HFF-Myc (cell line): Measurements from ENCODE around the gene IGF1R.
A peak's percentile ranks its signal among the peaks of the same experiment; 100 is the strongest.

Experiments
- DNase-seq: peaks from one replicate; pipeline ENCODE4 v3.0.0-alpha.2; 2011; ENCODE audit warnings: low read depth; ENCODE audit errors: extremely low read depth
- H3K4me3 ChIP-seq: replicated peaks from 2 replicates; pipeline ENCODE4 v1.5.1; 2011; ENCODE audit warnings: low read depth, mild to moderate bottlenecking, control low read depth, low read length
- TF ChIP-seq, protein P1 (sequence below): IDR thresholded peaks from 2 replicates; pipeline ENCODE4 v1.5.1; 2012; ENCODE audit warnings: mild to moderate bottlenecking, low read depth, low read length, control low read depth; ENCODE audit errors: missing control alignments

IGF1R gene

DNA sequence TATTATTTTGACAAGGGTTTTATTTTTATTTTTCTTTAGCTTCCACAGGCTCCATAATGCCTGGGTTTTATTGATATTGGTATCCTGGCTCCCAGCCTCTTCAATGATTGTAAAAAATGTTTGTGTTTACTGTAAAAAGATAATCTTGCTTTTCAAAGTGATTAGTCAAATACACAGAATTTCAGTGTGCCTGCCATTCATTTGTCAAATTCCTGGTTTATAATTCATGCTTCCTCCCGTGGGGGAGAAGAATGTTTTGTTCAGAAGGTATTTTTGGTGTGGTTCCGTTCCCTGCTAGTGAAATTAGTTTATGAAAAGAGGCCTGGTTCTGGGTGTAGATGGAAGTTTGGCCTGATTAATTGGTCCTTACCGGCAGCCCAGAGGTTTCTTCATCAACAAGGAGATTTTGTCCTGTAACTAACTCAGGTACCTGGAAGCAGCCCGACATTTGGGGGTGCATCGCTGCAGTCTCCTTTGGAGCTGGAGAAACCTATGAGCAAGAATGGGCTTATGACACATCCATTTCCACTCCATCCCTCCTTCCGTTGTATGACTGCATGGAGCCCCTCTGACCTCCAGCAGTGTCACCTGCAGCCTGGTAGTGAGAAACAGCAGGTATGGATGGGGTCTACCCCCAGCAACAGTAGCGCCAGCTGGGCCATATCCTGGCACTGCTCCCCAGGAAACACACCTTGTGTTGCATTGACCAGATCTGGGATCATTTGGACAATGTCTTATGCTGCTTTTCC is 257.8 kb downstream of the IGF1R start:
- H3K4me3 ChIP-seq = no peak overlapping the region
- no peak for DNase-seq
- TF ChIP-seq, protein P1, sequence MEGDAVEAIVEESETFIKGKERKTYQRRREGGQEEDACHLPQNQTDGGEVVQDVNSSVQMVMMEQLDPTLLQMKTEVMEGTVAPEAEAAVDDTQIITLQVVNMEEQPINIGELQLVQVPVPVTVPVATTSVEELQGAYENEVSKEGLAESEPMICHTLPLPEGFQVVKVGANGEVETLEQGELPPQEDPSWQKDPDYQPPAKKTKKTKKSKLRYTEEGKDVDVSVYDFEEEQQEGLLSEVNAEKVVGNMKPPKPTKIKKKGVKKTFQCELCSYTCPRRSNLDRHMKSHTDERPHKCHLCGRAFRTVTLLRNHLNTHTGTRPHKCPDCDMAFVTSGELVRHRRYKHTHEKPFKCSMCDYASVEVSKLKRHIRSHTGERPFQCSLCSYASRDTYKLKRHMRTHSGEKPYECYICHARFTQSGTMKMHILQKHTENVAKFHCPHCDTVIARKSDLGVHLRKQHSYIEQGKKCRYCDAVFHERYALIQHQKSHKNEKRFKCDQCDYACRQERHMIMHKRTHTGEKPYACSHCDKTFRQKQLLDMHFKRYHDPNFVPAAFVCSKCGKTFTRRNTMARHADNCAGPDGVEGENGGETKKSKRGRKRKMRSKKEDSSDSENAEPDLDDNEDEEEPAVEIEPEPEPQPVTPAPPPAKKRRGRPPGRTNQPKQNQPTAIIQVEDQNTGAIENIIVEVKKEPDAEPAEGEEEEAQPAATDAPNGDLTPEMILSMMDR = no peak

DNA sequence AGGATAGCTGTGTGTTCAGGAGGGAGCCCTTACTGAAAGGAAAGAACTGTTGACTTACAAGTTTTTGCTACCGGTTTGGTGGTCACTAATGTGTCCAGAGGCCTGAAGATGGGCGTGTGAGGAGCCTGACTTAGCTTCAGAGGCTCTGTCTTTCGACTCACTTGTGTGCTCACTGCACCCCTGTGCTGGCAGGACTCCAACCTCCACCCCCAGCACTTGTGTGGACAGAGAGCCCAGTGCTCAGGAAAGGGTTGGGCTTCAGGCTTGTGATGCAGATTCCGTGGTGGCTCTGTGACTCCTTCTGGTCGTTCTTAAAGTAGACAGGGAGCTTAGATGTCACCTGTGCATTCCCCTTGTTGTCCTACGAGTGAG is 258.4 kb downstream of the IGF1R start:
- no peak for DNase-seq
- no peak overlapping the region for H3K4me3 ChIP-seq
- TF ChIP-seq, protein P1 = no peak

DNA sequence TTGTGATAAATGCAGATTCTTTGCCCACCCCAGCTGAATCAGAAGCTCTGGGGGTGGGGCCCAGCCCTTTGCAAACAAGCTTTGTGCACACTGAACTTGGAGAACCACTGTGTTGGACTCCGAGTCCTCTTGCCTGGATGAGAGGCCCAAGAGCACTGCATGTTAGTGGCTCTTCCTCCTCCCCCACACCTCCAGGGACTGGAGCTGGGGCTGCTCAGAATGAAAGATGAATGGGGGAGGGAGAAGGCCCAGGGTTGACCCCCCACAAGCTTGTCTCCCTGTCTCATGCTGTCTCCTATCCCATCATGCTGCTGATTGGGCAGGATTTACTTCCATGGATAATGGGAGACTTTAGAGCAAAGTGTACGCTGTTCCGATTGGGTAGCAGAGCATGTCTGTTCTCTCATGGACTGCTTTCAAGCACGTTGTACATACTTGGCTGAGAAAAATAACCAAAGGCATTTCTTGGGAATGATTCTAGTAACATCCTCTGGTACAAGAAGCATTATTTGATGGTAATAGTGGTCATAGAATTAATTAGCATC is 259.7 kb downstream of the IGF1R start:
- TF ChIP-seq, protein P1 = no peak
- H3K4me3 ChIP-seq = no peak overlapping the region
- DNase-seq = no peak

DNA sequence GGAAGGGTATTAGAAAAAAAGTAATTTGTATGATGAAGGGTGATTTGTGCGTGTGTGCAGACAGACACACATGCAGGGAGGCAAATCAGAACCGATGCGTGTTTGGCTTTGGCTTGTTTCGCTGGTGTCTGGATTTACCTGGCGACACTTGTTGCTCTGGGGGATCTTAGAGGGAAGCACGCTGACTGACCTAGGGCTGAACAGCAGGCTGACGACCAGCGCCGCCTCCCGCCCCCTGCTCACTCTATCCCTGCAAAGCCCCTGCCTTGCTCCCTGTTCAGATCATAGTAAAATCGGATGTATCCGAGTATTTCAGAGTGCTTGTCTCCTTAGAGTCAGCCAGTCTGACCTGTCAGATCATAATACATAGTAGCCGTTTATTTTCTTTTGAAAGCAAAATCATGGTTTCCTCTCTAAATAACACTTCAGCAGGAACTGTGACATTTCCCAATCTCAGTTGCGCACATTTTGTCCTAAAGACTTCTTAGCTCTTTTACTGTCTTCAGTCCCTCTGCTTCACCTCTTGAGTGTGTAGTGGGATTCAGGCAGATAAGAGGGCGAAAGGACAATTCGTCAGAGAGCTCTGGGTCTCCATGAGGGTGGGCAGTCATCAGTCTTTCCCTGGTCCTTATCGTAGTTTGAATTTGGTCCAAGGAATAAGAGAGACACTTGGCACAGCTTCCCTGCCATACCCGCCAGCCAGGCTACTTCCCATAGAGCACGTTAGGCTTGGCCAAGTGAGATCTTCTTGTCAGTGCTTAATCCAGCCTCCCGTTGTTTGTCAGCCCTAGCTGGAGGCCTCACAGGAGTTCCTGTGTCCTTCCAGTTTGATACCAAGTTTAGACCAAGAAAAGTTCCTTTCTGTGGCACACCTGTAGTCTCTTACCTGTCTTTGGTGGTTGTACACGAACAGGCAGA is 261.9 kb downstream of the IGF1R start:
- no peak for DNase-seq
- TF ChIP-seq, protein P1 = no peak
- no peak overlapping the region for H3K4me3 ChIP-seq

DNA sequence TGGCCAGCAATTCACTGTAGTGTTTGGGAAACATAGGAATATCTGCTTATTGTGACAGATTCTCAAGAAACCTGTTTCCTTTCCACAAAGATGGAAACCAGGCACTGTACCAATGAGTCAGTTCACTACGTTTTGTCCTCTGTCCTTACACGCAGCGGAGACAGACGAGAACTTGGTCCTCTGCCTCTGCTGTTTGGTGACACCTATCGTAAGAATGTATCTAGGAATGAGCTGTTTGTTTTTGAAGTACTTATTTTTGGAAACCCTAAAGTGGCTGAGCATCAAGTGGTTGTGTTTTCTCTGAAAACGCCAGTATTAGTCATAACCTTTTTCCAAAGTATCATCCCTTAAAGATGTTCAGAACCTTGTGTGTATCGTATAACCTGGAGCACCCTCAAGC is 266.3 kb downstream of the IGF1R start:
- H3K4me3 ChIP-seq = no peak overlapping the region
- peak; percentile 49 for DNase-seq
- TF ChIP-seq, protein P1 = no peak

DNA sequence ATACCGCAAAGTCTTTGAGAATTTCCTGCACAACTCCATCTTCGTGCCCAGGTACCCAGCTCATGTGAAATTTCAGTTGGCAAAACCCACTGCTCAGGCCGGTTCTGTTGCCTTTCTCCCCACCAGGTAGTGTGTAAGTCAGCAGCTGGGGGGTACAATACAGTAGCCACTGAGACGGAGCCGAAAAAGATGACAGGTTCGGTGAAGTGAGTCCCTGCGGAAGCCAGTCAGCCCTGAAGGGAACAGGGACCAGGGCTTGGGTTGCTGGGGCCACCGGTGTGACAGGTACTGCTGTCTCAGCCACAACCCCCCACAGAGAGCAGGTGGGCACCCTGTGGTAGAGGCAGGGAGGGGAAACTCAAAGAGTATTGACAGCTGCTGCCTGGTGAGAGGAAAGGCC is 268.5 kb downstream of the IGF1R start:
- TF ChIP-seq, protein P1 = no peak
- no peak for DNase-seq

More for the DNA sequence above, 268.5 kb downstream of the IGF1R start:
- H3K4me3 ChIP-seq = no peak overlapping the region
